ENCODE results near the gene PODXL2.

PODXL2 gene

GRCh38 chr3:127615631-127616305, 13.2 kb upstream of the PODXL2 start:
- Histone ChIP-seq H3K27ac (no peak overlapping the region), H3K27me3 (replicated peaks) (no peaks in the 10 kb centered on the region), H3K36me3 (replicated peaks) (no peaks in the 10 kb centered on the region), H3K4me3 (ENCODE audit: low read depth, low read length) (no peak overlapping the region)
- TF ChIP-seq CTCF (IDR thresholded peaks at IDR 0.05; ENCODE audit: low read depth, low read length, missing control alignments): no peak
- in situ Hi-C loops (cut with HindIII; ENCODE audit: low pct_ligation_motif_present, low sequenced_read_pairs): no loop called here
- no peak for DNase-seq

GRCh38 chr3:127616836-127617605, 12.0 kb upstream of the PODXL2 start:
- in situ Hi-C loops (cut with HindIII; ENCODE audit: low pct_ligation_motif_present, low sequenced_read_pairs): no loop called here
- DNase-seq: no peak
- Histone ChIP-seq H3K27ac (no peak overlapping the region), H3K27me3 (replicated peaks) (no peaks in the 10 kb centered on the region), H3K4me3 (ENCODE audit: low read depth, low read length) (no peak overlapping the region), H3K36me3 (replicated peaks) (no peaks in the 10 kb centered on the region)
- TF ChIP-seq CTCF (IDR thresholded peaks at IDR 0.05; ENCODE audit: low read depth, low read length, missing control alignments): no peak

GRCh38 chr3:127618891-127619290, 10.1 kb upstream of the PODXL2 start:
- H3K4me3 ChIP-seq (ENCODE audit: low read depth, low read length): no peak overlapping the region
- no peak overlapping the region for H3K27ac ChIP-seq
- DNase-seq: no peak
- no peaks in the 10 kb centered on the region for H3K27me3 ChIP-seq (replicated peaks)
- no peaks in the 10 kb centered on the region for H3K36me3 ChIP-seq (replicated peaks)
- in situ Hi-C loops (cut with HindIII; ENCODE audit: low pct_ligation_motif_present, low sequenced_read_pairs): no loop called here
- TF ChIP-seq CTCF (IDR thresholded peaks at IDR 0.05; ENCODE audit: low read depth, low read length, missing control alignments): no peak

GRCh38 chr3:127620637-127621375, 8.2 kb upstream of the PODXL2 start:
- DNase-seq: no peak
- no peak for TF ChIP-seq CTCF (IDR thresholded peaks at IDR 0.05; ENCODE audit: low read depth, low read length, missing control alignments)
- Histone ChIP-seq H3K27me3 (replicated peaks) (no peaks in the 10 kb centered on the region), H3K4me3 (ENCODE audit: low read depth, low read length) (no peak overlapping the region), H3K27ac (no peak overlapping the region), H3K36me3 (replicated peaks) (no peaks in the 10 kb centered on the region)
- in situ Hi-C loops (cut with HindIII; ENCODE audit: low pct_ligation_motif_present, low sequenced_read_pairs): no loop called here

GRCh38 chr3:127622031-127622430, 7.0 kb upstream of the PODXL2 start:
- in situ Hi-C loops (cut with HindIII; ENCODE audit: low pct_ligation_motif_present, low sequenced_read_pairs): no loop called here
- TF ChIP-seq CTCF (IDR thresholded peaks at IDR 0.05; ENCODE audit: low read depth, low read length, missing control alignments): no peak
- Histone ChIP-seq H3K27ac (no peak overlapping the region), H3K4me3 (ENCODE audit: low read depth, low read length) (no peak overlapping the region), H3K36me3 (replicated peaks) (no peaks in the 10 kb centered on the region), H3K27me3 (replicated peaks) (no peaks in the 10 kb centered on the region)
- DNase-seq: no peak
